Thoracic aorta (tissue), 2 donors: Measurements from ENCODE around the gene PMPCB. TPM values are rescaled to one million over a fixed set of nuclear protein-coding genes. Genes with fewer than 3 reads are reported as not detected.
A peak's percentile ranks its signal among the peaks of the same experiment; 100 is the strongest.

Experiments used
- ATAC-seq: fragments of 150-250 bp; one replicate; pipeline ENCODE4 v1.8.0; 2017; ENCODE audit warnings: low read depth; ENCODE audit not compliant: insufficient number of reproducible peaks, low FRiP score
- DNase-seq: peaks from one replicate; pipeline ENCODE4 v3.0.0-alpha.2; 2020; ENCODE audit warnings: low spot score
- H3K27ac ChIP-seq, 2 donors: fragments of 200-600 bp; sonication (generic); 1 replicate in 1 of 2; 2 replicates in 1 of 2; pipeline ENCODE4 v1.5.1; 2016; ENCODE audit warnings: mild to moderate bottlenecking in 2 of 2, moderate library complexity in 2 of 2
- H3K27me3 ChIP-seq: fragments of 200-600 bp; sonication (generic); replicated peaks from 2 replicates; pipeline ENCODE4 v1.6.0; 2016; ENCODE audit warnings: mild to moderate bottlenecking; ENCODE audit not compliant: insufficient read depth
- H3K36me3 ChIP-seq: fragments of 200-600 bp; sonication (generic); one replicate; pipeline ENCODE4 v1.5.1; 2016
- H3K4me1 ChIP-seq, 2 donors: fragments of 200-600 bp; sonication (generic); 1 replicate in 1 of 2; 2 replicates in 1 of 2; pipeline versions ENCODE4 v1.5.1 to v1.6.0; 2016; ENCODE audit warnings: low read depth in 2 of 2, mild to moderate bottlenecking in 1 of 2; ENCODE audit not compliant: control insufficient read depth in 1 of 2
- H3K4me3 ChIP-seq: fragments of 200-600 bp; sonication (generic); 2 replicates; pipeline ENCODE4 v1.5.1; 2016; ENCODE audit warnings: mild to moderate bottlenecking
- H3K9me3 ChIP-seq: fragments of 200-600 bp; sonication (generic); 2 replicates; pipeline ENCODE4 v1.5.1; 2016
- total RNA-seq, 2 donors: library from RNA; depleted of rRNA; stranded (reverse); fragments of >200 nt; gene quantifications; one replicate each; pipeline versions ENCODE4 v1.1.0 to v1.2.3, GENCODE V29; 2016
- TF ChIP-seq, protein P1 (sequence below): fragments of 200-600 bp; sonication (generic); IDR thresholded peaks from one replicate; pipeline ENCODE4 v1.5.1; 2019; ENCODE audit warnings: antibody characterized with exemption

PMPCB gene
- total RNA-seq, 2 donors from 2014 or later = 37.8 to 42.0 TPM

DNA sequence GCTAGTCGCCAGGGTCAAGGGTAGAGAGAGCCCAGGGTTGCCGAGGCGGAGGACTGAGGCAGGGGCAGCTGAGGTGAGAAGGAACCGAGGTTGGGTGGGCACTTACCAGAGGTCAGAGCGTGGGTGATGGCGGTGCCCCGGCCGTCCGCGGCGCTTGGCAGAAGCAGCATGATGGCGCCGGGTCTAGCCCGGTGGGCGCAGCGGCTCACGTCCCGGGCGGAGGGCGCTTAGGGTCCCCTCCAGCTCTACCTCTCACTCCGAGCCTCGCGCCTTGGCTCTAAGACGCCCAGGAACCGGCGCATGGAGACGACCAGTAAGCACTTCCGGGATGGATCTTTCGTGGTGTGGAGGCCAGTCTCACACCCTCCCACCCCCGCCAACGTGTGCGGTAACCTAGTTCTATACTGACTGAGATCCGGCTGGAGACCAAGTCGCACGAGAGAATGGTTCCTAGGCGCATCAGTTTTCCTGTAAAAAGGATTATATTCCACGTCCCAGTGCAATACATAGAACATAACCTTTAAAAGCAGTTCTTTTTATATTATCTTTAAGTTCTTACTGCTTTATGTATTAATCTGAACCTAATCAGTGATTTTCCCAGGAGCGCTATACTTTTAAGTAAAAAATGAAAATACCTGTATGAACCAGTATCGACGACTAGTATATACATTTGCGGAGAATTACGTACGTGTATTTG is 47.4 kb downstream of the PMPCB start, which contains the start of gene DNAJC2:
Gene DNAJC2, minus strand, starts transcription at position 315 of the 697 bp plus-strand sequence. Its CDS starts 145 bp downstream, at position 170.
- Histone ChIP-seq H3K4me1 (peaks cover 29 to 30% of the 10 kb centered on the region in 2 donors), H3K4me3 (peak within 1 kb of the TSS; percentile 96), H3K27ac (peak within 1 kb of the TSS; percentile 81 to 85), H3K36me3 (peaks cover 5% of the 10 kb centered on the region), H3K27me3 (no peaks in the 10 kb centered on the region), H3K9me3 (no peaks in the 10 kb centered on the region)
- TF ChIP-seq, protein P1, sequence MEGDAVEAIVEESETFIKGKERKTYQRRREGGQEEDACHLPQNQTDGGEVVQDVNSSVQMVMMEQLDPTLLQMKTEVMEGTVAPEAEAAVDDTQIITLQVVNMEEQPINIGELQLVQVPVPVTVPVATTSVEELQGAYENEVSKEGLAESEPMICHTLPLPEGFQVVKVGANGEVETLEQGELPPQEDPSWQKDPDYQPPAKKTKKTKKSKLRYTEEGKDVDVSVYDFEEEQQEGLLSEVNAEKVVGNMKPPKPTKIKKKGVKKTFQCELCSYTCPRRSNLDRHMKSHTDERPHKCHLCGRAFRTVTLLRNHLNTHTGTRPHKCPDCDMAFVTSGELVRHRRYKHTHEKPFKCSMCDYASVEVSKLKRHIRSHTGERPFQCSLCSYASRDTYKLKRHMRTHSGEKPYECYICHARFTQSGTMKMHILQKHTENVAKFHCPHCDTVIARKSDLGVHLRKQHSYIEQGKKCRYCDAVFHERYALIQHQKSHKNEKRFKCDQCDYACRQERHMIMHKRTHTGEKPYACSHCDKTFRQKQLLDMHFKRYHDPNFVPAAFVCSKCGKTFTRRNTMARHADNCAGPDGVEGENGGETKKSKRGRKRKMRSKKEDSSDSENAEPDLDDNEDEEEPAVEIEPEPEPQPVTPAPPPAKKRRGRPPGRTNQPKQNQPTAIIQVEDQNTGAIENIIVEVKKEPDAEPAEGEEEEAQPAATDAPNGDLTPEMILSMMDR = no peak
- ATAC-seq (peak; percentile 76), DNase-seq (peak; percentile 64)

DNA sequence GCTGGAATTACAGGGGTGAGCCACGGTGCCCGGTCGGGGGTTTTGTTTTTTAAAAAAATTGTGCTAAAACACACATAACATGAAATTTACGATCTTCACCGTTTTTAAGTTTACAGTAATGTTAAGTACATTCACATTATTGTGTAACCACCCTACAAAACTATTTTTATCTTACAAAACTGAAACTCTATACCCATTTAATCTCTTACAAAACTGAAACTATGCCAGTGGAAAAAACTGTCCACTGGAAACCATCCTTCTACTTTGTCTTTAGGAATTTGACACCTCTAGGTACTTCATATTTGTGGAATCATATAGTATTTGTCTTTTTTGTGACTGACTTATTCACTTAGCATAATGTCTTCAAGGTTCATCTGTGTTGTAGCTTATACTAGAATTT is 49.2 kb downstream of the PMPCB start:
- H3K36me3 ChIP-seq = peaks cover 3% of the 10 kb centered on the region
- no peaks in the 10 kb centered on the region for H3K9me3 ChIP-seq
- H3K4me1 ChIP-seq = peaks cover 38 to 48% of the 10 kb centered on the region in 2 donors
- H3K27ac ChIP-seq = no peak overlapping the region
- no peaks in the 10 kb centered on the region for H3K27me3 ChIP-seq
- ATAC-seq (no peak), DNase-seq (no peak)
- TF ChIP-seq, protein P1 = no peak
- no peak overlapping the region for H3K4me3 ChIP-seq

DNA sequence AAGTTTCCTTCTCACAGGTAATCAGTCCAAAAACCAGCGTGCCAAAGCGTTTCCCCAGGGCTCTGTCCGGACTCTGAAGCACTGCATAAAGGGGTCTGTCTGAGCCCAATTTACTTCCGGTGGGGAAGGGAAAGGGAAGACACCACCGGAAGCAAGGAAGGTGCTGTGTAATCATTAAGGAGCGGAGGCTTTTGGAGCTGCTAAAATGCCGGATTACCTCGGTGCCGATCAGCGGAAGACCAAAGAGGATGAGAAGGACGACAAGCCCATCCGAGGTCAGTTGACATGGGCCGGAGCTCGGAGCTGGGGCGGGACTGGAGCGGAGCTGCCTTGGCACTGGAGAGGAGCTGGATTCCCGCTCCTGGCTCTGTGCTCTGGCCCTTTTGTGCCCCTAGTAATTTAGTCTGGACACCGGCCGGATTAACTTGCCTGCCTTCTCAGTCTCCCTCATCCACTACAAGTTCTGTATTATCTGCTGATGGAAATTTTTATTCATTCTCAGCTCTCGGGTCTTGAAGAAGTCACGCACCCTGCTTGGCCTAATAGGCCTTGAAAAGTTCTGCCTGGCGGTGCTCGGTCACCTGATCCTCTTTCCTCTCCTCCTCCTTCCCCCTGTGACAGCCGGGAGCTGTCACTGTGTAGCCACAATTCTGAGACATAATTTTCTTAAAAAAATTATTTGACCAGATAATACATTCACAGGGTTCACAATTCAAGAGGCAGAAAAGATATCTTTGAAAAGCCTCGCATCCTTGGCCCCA is 50.5 kb downstream of the PMPCB start, which contains the start of gene PSMC2:
Gene PSMC2, plus strand, starts transcription at position 137 of the 761 bp plus-strand sequence. Its CDS starts 69 bp downstream, at position 206.
- H3K27me3 ChIP-seq = no peaks in the 10 kb centered on the region
- peak within 1 kb of the TSS; percentile 81 to 90 for H3K27ac ChIP-seq
- TF ChIP-seq, protein P1 = no peak
- peaks cover 3% of the 10 kb centered on the region for H3K36me3 ChIP-seq
- peak within 1 kb of the TSS; percentile 94 for H3K4me3 ChIP-seq
- ATAC-seq = peak; percentile 88
- peak; percentile 60 for DNase-seq
- H3K4me1 ChIP-seq = peaks cover 38 to 47% of the 10 kb centered on the region in 2 donors
- H3K9me3 ChIP-seq = no peaks in the 10 kb centered on the region

DNA sequence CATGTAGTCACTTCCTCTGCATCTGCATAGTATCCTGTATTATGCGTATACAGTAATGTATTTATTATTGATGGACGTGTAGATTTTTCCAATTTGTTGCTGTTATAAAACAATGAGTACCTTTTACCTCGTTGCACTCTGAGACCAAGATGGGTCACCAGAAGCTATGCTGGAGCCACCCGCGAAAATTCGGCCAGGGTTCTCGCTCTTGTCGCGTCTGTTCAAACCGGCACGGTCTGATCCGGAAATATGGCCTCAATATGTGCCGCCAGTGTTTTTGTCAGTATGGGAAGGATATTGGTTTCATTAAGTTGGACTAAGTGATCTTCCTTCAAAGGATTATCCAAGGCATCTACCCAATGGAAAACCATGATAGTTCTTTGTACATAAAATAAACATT is 51.2 kb downstream of the PMPCB start:
- Histone ChIP-seq H3K4me3 (peak overlapping the region; percentile 94), H3K4me1 (peaks cover 32 to 39% of the 10 kb centered on the region in 2 donors), H3K27ac (no peak overlapping the region), H3K9me3 (no peaks in the 10 kb centered on the region), H3K36me3 (peaks cover 6% of the 10 kb centered on the region), H3K27me3 (no peaks in the 10 kb centered on the region)
- TF ChIP-seq, protein P1 = no peak
- ATAC-seq (no peak), DNase-seq (no peak)

DNA sequence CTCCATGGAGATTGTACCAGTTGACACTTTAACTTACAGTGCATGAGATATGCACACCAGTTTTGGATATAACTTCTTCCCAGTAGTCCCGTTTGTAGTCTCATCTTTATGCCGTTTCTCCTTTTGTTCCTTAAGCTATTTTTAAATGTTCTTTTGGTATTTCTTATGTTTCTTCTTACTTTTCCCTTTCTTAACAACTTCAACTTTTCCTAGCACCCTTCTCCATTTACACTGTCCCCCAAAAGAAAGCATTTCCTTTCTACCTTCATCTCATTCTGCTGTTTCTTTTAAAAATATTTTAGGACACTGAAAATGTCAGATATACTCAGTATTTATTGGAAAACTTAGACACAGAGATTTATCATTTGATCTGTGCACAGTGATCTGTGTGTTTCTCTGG is 51.7 kb downstream of the PMPCB start:
- TF ChIP-seq, protein P1 = no peak
- H3K9me3 ChIP-seq = no peaks in the 10 kb centered on the region
- ATAC-seq (no peak), DNase-seq (no peak)
- H3K27me3 ChIP-seq = no peaks in the 10 kb centered on the region
- no peak overlapping the region for H3K27ac ChIP-seq
- H3K4me3 ChIP-seq = peak overlapping the region; percentile 94
- H3K36me3 ChIP-seq = peaks cover 6% of the 10 kb centered on the region
- peaks cover 30 to 35% of the 10 kb centered on the region in 2 donors for H3K4me1 ChIP-seq
